ENCODE data around the gene PRMT5.

The PRMT5 gene

DNA sequence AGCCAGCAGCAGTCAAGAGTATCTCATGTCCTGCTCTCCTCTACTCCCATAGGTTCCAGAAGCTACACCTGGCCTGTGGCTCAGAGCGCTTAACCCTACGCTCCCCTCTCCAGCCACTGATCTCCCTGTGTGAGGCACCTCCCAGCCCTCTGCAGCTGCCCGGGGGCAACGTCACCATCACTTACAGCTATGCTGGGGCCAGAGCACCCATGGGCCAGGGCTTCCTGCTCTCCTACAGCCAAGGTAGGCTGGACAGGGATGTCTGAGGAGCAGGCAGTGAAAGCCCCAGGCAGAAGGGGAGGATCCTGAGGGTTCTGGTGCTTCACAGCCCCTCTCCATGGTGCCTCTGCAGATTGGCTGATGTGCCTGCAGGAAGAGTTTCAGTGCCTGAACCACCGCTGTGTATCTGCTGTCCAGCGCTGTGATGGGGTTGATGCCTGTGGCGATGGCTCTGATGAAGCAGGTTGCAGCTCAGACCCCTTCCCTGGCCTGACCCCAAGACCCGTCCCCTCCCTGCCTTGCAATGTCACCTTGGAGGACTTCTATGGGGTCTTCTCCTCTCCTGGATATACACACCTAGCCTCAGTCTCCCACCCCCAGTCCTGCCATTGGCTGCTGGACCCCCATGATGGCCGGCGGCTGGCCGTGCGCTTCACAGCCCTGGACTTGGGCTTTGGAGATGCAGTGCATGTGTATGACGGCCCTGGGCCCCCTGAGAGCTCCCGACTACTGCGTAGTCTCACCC lies 54.0 kb downstream of the PRMT5 start:
- DNase-seq = no peak

GRCh38 chr14:22872833-22873520 lies 56.2 kb downstream of the PRMT5 start:
- DNase-seq = no peak

GRCh38 chr14:22872033-22872832 lies 56.9 kb downstream of the PRMT5 start:
- DNase-seq = peak; percentile 76 to 87 (median 82)

GRCh38 chr14:22871224-22872032 lies 57.7 kb downstream of the PRMT5 start, which contains the start of gene LRP10:
LRP10 (plus strand) TSS chr14:22871740; CDS start chr14:22872304, 564 bp downstream.
- DNase-seq = peak; percentile 88 to 95 (median 94)

GRCh38 chr14:22870811-22871223 lies 58.4 kb downstream of the PRMT5 start:
- DNase-seq = peak in 2 of 4 experiments; percentile 58 to 59

All from suppressor macrophage (primary cell).